ENCODE measurements around the gene BCAS1. TPM values are rescaled to one million over a fixed set of nuclear protein-coding genes. Genes with fewer than 3 reads are reported as not detected.

The BCAS1 gene
- total and polyA plus RNA-seq, 10 of the 15 experiments (the other 5 are each of a cell fraction or from before 2014, with no cell fraction given): 0.21 to 1.4 (median 0.55) TPM

- no peak overlapping the region for H3K4me3 ChIP-seq
- ATAC-seq (no peak), FAIRE-seq (no peak), DNase-seq (ENCODE audit: low read depth, low spot score) (no peak)
- ChIA-PET RAD21 (ENCODE audit: unreplicated experiment) (no interaction called here), CTCF (interaction anchor here (0.6 kb wide), 2 partner anchors 419 to 667 kb away, joined by 3 read pairs; no protein-coding TSS in a partner anchor), SMC1A (ENCODE audit: uncharacterized antibody, unreplicated experiment) (interaction anchor here (0.8 to 1.5 kb wide), 3 partner anchors 9 to 24 kb away, joined by 3 to 6 read pairs (median 3); no protein-coding TSS in a partner anchor), POLR2A (no interaction called here)
- no peaks in the 10 kb centered on the region for H3K27me3 ChIP-seq (replicated peaks in 1 of 2; ENCODE audit: control insufficient read depth in 2 of 2, insufficient read depth in 2 of 2, low read length in 1 of 2)
- no peak overlapping the region for H3K9ac ChIP-seq (ENCODE audit: control insufficient read depth, insufficient read depth, low read length)
- no peaks in the 10 kb centered on the region for H3K4me1 ChIP-seq (ENCODE audit: control insufficient read depth, insufficient read depth, low read length)
- BruUV-seq (replicated peaks): no TSS peak
- no peaks in the 10 kb centered on the region for H3K79me2 ChIP-seq (ENCODE audit: control insufficient read depth, insufficient read depth, low read length)
- H3K4me2 ChIP-seq (ENCODE audit: control insufficient read depth, insufficient read depth): no peak overlapping the region
- 94% methylated on average over 7 of the region's 7 CpGs for WGBS (ENCODE audit: insufficient coverage, insufficient replicate concordance, low lambda C conversion rate, missing lambda C conversion rate)
- in situ Hi-C loops (cut with MboI) (no loop called here), intact Hi-C loops (cut with micrococcal nuclease; ENCODE audit: unreplicated experiment) (no loop called here)
- no peaks in the 10 kb centered on the region for H3K36me3 ChIP-seq (ENCODE audit: control insufficient read depth in 2 of 2, insufficient read depth in 2 of 2, low read length in 1 of 2)
- no peaks in the 10 kb centered on the region for H4K20me1 ChIP-seq (ENCODE audit: control insufficient read depth, insufficient read depth)
- no peak overlapping the region for H3K27ac ChIP-seq (ENCODE audit: control insufficient read depth, insufficient read depth)
- H2AFZ ChIP-seq (ENCODE audit: control insufficient read depth, low read depth, low read length): no peak overlapping the region
- H3K9me3 ChIP-seq (replicated peaks; ENCODE audit: control insufficient read depth, insufficient read depth, low read length): no peaks in the 10 kb centered on the region; the same call in 2 of the 3 replicates
- TF ChIP-seq STAT3 (IDR thresholded peaks at IDR 0.05; ENCODE audit: low read depth, low read length): no peak
- no peak for TF ChIP-seq ZBTB40 (IDR thresholded peaks at IDR 0.05; ENCODE audit: borderline replicate concordance)
- no peak for TF ChIP-seq CREB1 (IDR thresholded peaks at IDR 0.05; ENCODE audit: low read depth)
- no peak for TF ChIP-seq SKIL (IDR thresholded peaks at IDR 0.05; ENCODE audit: low read depth, poor library complexity, severe bottlenecking)
- TF ChIP-seq PAX8 (IDR thresholded peaks at IDR 0.05): no peak
- no peak for TF ChIP-seq KLF5 (IDR thresholded peaks at IDR 0.05; ENCODE audit: partially characterized antibody)
- no peak for TF ChIP-seq BCL3 (IDR thresholded peaks at IDR 0.05; ENCODE audit: borderline replicate concordance, insufficient read depth, low read depth, low read length, poor library complexity, severe bottlenecking)
- TF ChIP-seq SPI1 (IDR thresholded peaks at IDR 0.05; ENCODE audit: borderline replicate concordance, insufficient read depth, low read depth, low read length): no peak
- no peak for TF ChIP-seq ZBTB33 (IDR thresholded peaks at IDR 0.05)
- no peak for TF ChIP-seq POLR2A (IDR thresholded peaks at IDR 0.05; ENCODE audit: low read depth, low read length)
- no peak for TF ChIP-seq SIN3A (IDR thresholded peaks at IDR 0.05; ENCODE audit: low read depth, low read length)
Measured at GRCh38 chr20:53994088-53994487, 76.3 kb downstream of the BCAS1 start.
